ENCODE data around the gene FSD1. TPM values are rescaled to one million over a fixed set of nuclear protein-coding genes. Genes with fewer than 3 reads are reported as not detected.
A peak's percentile ranks its signal among the peaks of the same experiment; 100 is the strongest.
"Not testable (repeated sequence)": the region's sequence is repeated elsewhere in the genome, so short reads cannot be mapped to it uniquely, and the experiment has no call there.

The FSD1 gene
- total RNA-seq, 4 donors from 2014 or later = 1.0 to 8.4 (median 1.4) TPM; not detected in 1

DNA sequence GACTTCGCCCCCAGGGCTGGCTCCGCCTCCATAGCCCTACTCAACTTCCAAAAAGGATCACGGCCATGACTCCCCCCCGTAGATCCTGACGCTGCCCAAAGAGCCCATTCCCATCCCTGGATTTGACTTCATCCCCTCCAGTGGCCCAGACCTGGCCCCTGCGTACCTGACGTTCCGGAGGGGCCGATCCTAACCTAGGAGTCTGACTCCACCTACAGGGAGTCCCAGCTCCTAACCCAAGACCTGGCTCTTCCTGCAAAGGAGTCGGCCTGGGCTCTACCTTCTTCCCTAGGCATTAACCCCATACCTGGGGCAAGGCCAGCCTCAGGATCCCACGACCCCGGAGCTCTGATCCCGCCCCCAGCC lies 23.5 kb downstream of the FSD1 start:
- H3K27me3 ChIP-seq = no peaks in the 10 kb centered on the region
- peak overlapping the region in 3 of 4 donors; percentile 8 to 67 (median 31) for H3K27ac ChIP-seq
- peaks cover 0 to 24% (median 0%) of the 10 kb centered on the region in 3 donors for H3K36me3 ChIP-seq
- no peaks in the 10 kb centered on the region for H3K9me3 ChIP-seq
- peak overlapping the region; percentile 2 to 52 (median 27) for H3K4me3 ChIP-seq
- H3K4me1 ChIP-seq = peaks cover 0 to 20% (median 6%) of the 10 kb centered on the region in 4 donors
- DNase-seq = no peak
- TF ChIP-seq POLR2A (IDR thresholded peaks at IDR 0.05) = no peak
- TF ChIP-seq, protein P1, sequence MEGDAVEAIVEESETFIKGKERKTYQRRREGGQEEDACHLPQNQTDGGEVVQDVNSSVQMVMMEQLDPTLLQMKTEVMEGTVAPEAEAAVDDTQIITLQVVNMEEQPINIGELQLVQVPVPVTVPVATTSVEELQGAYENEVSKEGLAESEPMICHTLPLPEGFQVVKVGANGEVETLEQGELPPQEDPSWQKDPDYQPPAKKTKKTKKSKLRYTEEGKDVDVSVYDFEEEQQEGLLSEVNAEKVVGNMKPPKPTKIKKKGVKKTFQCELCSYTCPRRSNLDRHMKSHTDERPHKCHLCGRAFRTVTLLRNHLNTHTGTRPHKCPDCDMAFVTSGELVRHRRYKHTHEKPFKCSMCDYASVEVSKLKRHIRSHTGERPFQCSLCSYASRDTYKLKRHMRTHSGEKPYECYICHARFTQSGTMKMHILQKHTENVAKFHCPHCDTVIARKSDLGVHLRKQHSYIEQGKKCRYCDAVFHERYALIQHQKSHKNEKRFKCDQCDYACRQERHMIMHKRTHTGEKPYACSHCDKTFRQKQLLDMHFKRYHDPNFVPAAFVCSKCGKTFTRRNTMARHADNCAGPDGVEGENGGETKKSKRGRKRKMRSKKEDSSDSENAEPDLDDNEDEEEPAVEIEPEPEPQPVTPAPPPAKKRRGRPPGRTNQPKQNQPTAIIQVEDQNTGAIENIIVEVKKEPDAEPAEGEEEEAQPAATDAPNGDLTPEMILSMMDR (IDR thresholded peaks at IDR 0.05) = no peak

DNA sequence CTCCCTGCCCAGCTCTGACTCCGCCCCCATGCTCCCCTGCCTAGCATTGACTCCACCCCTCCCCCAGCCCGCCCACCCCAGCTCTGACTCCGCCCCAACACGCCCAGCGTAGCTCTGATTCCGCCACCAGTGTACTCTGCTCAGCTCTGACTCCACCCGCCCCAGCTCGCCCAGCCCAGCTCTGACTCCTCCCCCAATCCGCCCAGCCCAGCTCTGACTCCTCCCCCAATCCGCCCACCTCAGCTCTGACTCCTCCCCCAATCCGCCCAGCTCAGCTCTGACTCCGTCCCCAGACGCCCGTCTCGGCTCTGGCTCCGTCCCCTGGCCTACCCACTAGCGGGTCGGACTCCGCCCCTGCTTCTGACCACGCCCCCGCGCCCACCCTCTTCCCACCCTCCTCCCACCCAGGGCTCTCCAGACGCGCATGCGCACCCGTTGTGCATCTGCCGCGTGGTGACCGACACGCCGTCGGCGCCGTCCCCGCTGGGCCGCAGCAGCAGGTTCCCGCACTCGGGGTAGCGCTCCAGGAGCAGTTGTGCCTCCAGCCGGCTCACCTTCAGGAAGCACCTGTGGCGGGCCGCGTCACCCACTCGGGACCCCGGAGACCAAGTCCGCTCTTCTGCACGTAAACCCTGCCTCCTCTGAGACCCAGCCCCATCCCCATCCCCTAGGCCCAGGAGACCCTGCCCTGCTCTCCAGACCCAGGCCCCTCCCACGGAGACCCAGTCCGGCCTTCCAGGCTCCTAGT lies 24.0 kb downstream of the FSD1 start:
- H3K27me3 ChIP-seq = no peaks in the 10 kb centered on the region
- H3K4me1 ChIP-seq = peaks cover 0 to 20% (median 6%) of the 10 kb centered on the region in 4 donors
- H3K27ac ChIP-seq = peak overlapping the region in 3 of 4 donors; percentile 51 to 67 (median 65)
- H3K9me3 ChIP-seq = no peaks in the 10 kb centered on the region
- H3K4me3 ChIP-seq = peak overlapping the region; percentile 40 to 52 (median 43)
- TF ChIP-seq, protein P1 (IDR thresholded peaks at IDR 0.05) = no peak
- no peak for TF ChIP-seq POLR2A (IDR thresholded peaks at IDR 0.05)
- peak; percentile 81 to 97 (median 91) for DNase-seq
- H3K36me3 ChIP-seq = peaks cover 0 to 24% (median 0%) of the 10 kb centered on the region in 3 donors

DNA sequence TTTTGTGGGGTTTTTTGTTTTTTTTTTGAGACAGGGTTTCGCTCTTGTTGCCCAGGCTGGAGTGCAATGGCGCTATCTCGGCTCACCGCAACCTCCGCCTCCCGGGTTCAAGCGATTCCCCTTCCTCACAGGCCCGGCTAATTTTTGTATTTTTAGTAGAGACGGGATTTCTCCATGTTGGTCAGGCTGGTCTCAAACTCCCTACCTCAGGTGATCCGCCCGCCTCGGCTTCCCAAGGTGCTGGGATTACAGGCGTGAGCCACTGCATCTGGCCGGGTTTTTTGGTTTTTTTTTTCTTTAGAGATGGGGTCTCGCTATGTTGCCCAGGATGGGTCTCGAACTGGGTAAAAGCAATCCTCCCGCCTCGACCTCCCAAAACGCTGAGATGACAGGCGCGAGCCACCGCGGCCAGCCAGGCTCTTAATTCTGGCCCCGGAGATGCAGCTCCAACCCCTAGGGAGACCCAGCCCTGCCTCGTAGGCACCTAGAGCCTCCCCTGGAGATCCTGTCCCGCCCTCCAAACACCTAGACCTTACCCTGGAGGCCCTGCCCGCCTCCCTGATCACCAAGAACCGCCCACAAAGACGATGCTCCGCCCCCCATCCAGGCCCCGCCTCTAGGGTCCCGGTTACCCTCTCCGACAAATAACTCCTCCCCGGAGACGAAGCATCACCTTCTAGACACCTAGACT lies 24.7 kb downstream of the FSD1 start:
- peak overlapping the region in 2 of 4 donors; percentile 51 to 65 for H3K27ac ChIP-seq
- not testable (repeated sequence) for DNase-seq, H3K27me3 ChIP-seq, H3K9me3 ChIP-seq
- peaks cover 0 to 20% (median 6%) of the 10 kb centered on the region in 4 donors for H3K4me1 ChIP-seq
- H3K36me3 ChIP-seq = peaks cover 0 to 24% (median 0%) of the 10 kb centered on the region in 3 donors
- H3K4me3 ChIP-seq = peak overlapping the region; percentile 40 to 50 (median 43)

DNA sequence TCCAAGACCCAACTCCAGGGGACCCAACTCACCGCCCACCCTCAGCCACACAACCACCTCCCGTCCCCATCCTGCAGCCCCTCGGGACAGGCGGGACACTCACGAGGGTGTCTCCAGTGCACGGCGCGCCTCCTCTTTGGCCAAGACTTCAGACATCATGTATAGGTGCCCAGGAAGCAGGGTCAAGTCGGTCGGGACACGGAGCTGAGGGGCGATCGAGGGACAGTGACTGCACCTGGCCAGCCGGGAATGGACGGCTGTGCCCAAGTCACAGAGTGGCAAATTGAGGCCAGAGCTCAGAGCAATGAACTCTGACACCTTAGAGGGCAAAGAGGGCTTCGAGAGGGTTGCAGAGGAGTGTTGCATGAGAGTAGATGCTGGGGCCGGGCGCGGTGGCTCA lies 25.5 kb downstream of the FSD1 start:
- DNase-seq = no peak
- Histone ChIP-seq H3K27ac (no peak overlapping the region), H3K4me1 (peaks cover 0 to 20% (median 6%) of the 10 kb centered on the region in 4 donors), H3K36me3 (peaks cover 0 to 24% (median 0%) of the 10 kb centered on the region in 3 donors), H3K4me3 (no peak overlapping the region), H3K27me3 (no peaks in the 10 kb centered on the region), H3K9me3 (no peaks in the 10 kb centered on the region)
- no peak for TF ChIP-seq POLR2A (IDR thresholded peaks at IDR 0.05)
- TF ChIP-seq, protein P1 (IDR thresholded peaks at IDR 0.05) = no peak

DNA sequence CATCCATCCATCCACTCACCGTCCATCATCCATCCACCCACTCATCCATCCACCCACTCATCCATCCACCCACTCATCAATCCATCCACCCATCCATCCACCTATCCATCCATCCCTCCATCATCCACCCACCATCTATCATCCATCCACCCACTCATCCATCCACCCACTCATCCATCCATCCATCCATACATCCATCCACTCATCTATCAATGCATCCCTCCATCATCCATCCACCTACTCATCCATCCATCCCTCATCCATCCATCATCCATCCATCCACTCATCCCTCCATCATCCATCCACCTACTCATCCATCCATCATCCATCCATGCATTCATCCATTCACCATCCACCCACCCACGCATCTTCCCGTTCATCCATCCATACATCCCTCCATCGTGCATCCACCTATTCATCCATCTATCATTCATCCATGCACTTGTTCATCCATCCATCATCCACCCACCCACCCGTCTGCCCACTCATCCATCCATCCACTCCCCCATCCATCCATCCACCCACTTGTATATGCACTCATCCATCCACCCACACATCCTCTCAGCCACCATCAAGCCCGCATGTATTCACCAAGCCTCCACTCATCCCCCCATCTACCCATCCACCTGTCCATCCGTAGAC lies 30.7 kb downstream of the FSD1 start:
- DNase-seq = no peak
- peaks cover 0 to 17% (median 0%) of the 10 kb centered on the region in 4 donors for H3K4me1 ChIP-seq
- no peak overlapping the region for H3K4me3 ChIP-seq
- peaks cover 0 to 5% (median 0%) of the 10 kb centered on the region in 3 donors for H3K36me3 ChIP-seq
- no peaks in the 10 kb centered on the region for H3K9me3 ChIP-seq
- no peak overlapping the region for H3K27ac ChIP-seq
- no peaks in the 10 kb centered on the region for H3K27me3 ChIP-seq
- no peak for TF ChIP-seq POLR2A (IDR thresholded peaks at IDR 0.05)
- TF ChIP-seq, protein P1 (IDR thresholded peaks at IDR 0.05) = no peak

All from Peyer's patch (tissue), 4 donors.